ENCODE measurements around the gene PBX2.
"Not testable (repeated sequence)": the region's sequence is repeated elsewhere in the genome, so short reads cannot be mapped to it uniquely, and the experiment has no call there.

PBX2 gene

GRCh38 chr6:32195652-32195901, 5.6 kb upstream of the PBX2 start:
- TF ChIP-seq ZNF274 (IDR thresholded peaks at IDR 0.05; ENCODE audit: low read depth, low read length): no peak
- TF ChIP-seq SUZ12 (IDR thresholded peaks at IDR 0.05; ENCODE audit: extremely low read depth, insufficient read depth, insufficient read length): no peak
- TF ChIP-seq YY1 (IDR thresholded peaks at IDR 0.05; ENCODE audit: insufficient read depth, insufficient read length): no peak
- Histone ChIP-seq H3K36me3 (ENCODE audit: insufficient read depth, insufficient read length, low read length) (no peaks in the 10 kb centered on the region), H3K4me3 (ENCODE audit: insufficient read length, low read depth) (peak overlapping the region; percentile 89), H3K9ac (ENCODE audit: insufficient read length, low read depth) (no peak overlapping the region), H3K4me1 (ENCODE audit: insufficient read depth, insufficient read length) (peaks cover 19% of the 10 kb centered on the region), H3K9me3 (ENCODE audit: insufficient read depth, low read length) (no peaks in the 10 kb centered on the region), H3K27me3 (ENCODE audit: insufficient read depth, insufficient read length) (no peaks in the 10 kb centered on the region)
- peak; percentile 96 for DNase-seq (ENCODE audit: low read depth, low spot score)

GRCh38 chr6:32194825-32195651, 5.0 kb upstream of the PBX2 start:
- H3K4me1 ChIP-seq (ENCODE audit: insufficient read depth, insufficient read length): peaks cover 19% of the 10 kb centered on the region
- peak overlapping the region; percentile 34 for H3K4me3 ChIP-seq (ENCODE audit: insufficient read length, low read depth)
- no peaks in the 10 kb centered on the region for H3K27me3 ChIP-seq (ENCODE audit: insufficient read depth, insufficient read length)
- peak overlapping the region; percentile 52 for H3K9ac ChIP-seq (ENCODE audit: insufficient read length, low read depth)
- no peak for DNase-seq (ENCODE audit: low read depth, low spot score)
- no peaks in the 10 kb centered on the region for H3K9me3 ChIP-seq (ENCODE audit: insufficient read depth, low read length)
- TF ChIP-seq ZNF274 (IDR thresholded peaks at IDR 0.05; ENCODE audit: low read depth, low read length) (no peak), YY1 (IDR thresholded peaks at IDR 0.05; ENCODE audit: insufficient read depth, insufficient read length) (no peak), SUZ12 (IDR thresholded peaks at IDR 0.05; ENCODE audit: extremely low read depth, insufficient read depth, insufficient read length) (no peak)
- no peaks in the 10 kb centered on the region for H3K36me3 ChIP-seq (ENCODE audit: insufficient read depth, insufficient read length, low read length)

- no peak for DNase-seq (ENCODE audit: low read depth, low spot score)
- no peak overlapping the region for H3K4me3 ChIP-seq (ENCODE audit: insufficient read length, low read depth)
- H3K9ac ChIP-seq (ENCODE audit: insufficient read length, low read depth): no peak overlapping the region
- H3K4me1 ChIP-seq (ENCODE audit: insufficient read depth, insufficient read length): peaks cover 19% of the 10 kb centered on the region
- H3K27me3 ChIP-seq (ENCODE audit: insufficient read depth, insufficient read length): no peaks in the 10 kb centered on the region
- TF ChIP-seq YY1 (IDR thresholded peaks at IDR 0.05; ENCODE audit: insufficient read depth, insufficient read length) (no peak), ZNF274 (IDR thresholded peaks at IDR 0.05; ENCODE audit: low read depth, low read length) (no peak), SUZ12 (IDR thresholded peaks at IDR 0.05; ENCODE audit: extremely low read depth, insufficient read depth, insufficient read length) (no peak)
- H3K36me3 ChIP-seq (ENCODE audit: insufficient read depth, insufficient read length, low read length): no peaks in the 10 kb centered on the region
- no peaks in the 10 kb centered on the region for H3K9me3 ChIP-seq (ENCODE audit: insufficient read depth, low read length)
Observed at GRCh38 chr6:32194388-32194787, 4.4 kb upstream of the PBX2 start.

- H3K36me3 ChIP-seq (ENCODE audit: insufficient read depth, insufficient read length, low read length); DNase-seq (ENCODE audit: low read depth, low spot score); H3K27me3 ChIP-seq (ENCODE audit: insufficient read depth, insufficient read length); H3K9me3 ChIP-seq (ENCODE audit: insufficient read depth, low read length); H3K9ac ChIP-seq (ENCODE audit: insufficient read length, low read depth): not testable (repeated sequence)
- Histone ChIP-seq H3K4me3 (ENCODE audit: insufficient read length, low read depth) (peak overlapping the region; percentile 22), H3K4me1 (ENCODE audit: insufficient read depth, insufficient read length) (peaks cover 17% of the 10 kb centered on the region)
Observed at GRCh38 chr6:32193096-32193495, 3.1 kb upstream of the PBX2 start.

- H3K4me3 ChIP-seq (ENCODE audit: insufficient read length, low read depth): peak within 1 kb of the TSS; percentile 22
- H3K9me3 ChIP-seq (ENCODE audit: insufficient read depth, low read length): no peaks in the 10 kb centered on the region
- H3K27me3 ChIP-seq (ENCODE audit: insufficient read depth, insufficient read length): no peaks in the 10 kb centered on the region
- no peak within 1 kb of the TSS for H3K9ac ChIP-seq (ENCODE audit: insufficient read length, low read depth)
- H3K4me1 ChIP-seq (ENCODE audit: insufficient read depth, insufficient read length): peaks cover 17% of the 10 kb centered on the region
- H3K36me3 ChIP-seq (ENCODE audit: insufficient read depth, insufficient read length, low read length): peaks cover 5% of the 10 kb centered on the region
- TF ChIP-seq YY1 (IDR thresholded peaks at IDR 0.05; ENCODE audit: insufficient read depth, insufficient read length): no peak
- no peak for TF ChIP-seq ZNF274 (IDR thresholded peaks at IDR 0.05; ENCODE audit: low read depth, low read length)
- TF ChIP-seq SUZ12 (IDR thresholded peaks at IDR 0.05; ENCODE audit: extremely low read depth, insufficient read depth, insufficient read length): no peak
- DNase-seq (ENCODE audit: low read depth, low spot score): no peak
Observed at GRCh38 chr6:32192608-32193039, 2.6 kb upstream of the PBX2 start, which contains the start of gene GPSM3. GPSM3 (minus strand) TSS chr6:32192643; CDS start chr6:32192513, 130 bp downstream.

- peaks cover 12% of the 10 kb centered on the region for H3K36me3 ChIP-seq (ENCODE audit: insufficient read depth, insufficient read length, low read length)
- TF ChIP-seq YY1 (IDR thresholded peaks at IDR 0.05; ENCODE audit: insufficient read depth, insufficient read length) (no peak), SUZ12 (IDR thresholded peaks at IDR 0.05; ENCODE audit: extremely low read depth, insufficient read depth, insufficient read length) (no peak), ZNF274 (IDR thresholded peaks at IDR 0.05; ENCODE audit: low read depth, low read length) (no peak)
- no peak overlapping the region for H3K4me3 ChIP-seq (ENCODE audit: insufficient read length, low read depth)
- H3K9me3 ChIP-seq (ENCODE audit: insufficient read depth, low read length): no peaks in the 10 kb centered on the region
- H3K4me1 ChIP-seq (ENCODE audit: insufficient read depth, insufficient read length): peaks cover 13% of the 10 kb centered on the region
- H3K27me3 ChIP-seq (ENCODE audit: insufficient read depth, insufficient read length): no peaks in the 10 kb centered on the region
- no peak for DNase-seq (ENCODE audit: low read depth, low spot score)
- H3K9ac ChIP-seq (ENCODE audit: insufficient read length, low read depth): no peak overlapping the region
Observed at GRCh38 chr6:32191696-32192607, 1.9 kb upstream of the PBX2 start.
